DND-41 (cell line): Measurements from ENCODE around the gene SLC16A13.
"Not testable (repeated sequence)": the region's sequence is repeated elsewhere in the genome, so short reads cannot be mapped to it uniquely, and the experiment has no call there.

Source experiments
- EZH2 ChIP-seq: IDR thresholded peaks from 3 replicates; pipeline ENCODE4 v1.6.1; 2012; ENCODE audit warnings: borderline replicate concordance, low read depth, mild to moderate bottlenecking, moderate library complexity, low read length, inconsistent platforms; ENCODE audit not compliant: severe bottlenecking
- TF ChIP-seq, protein P1 (sequence below): IDR thresholded peaks from 2 replicates; pipeline ENCODE4 v1.5.1; 2012; ENCODE audit warnings: borderline replicate concordance, low read length, moderate library complexity, mild to moderate bottlenecking; ENCODE audit not compliant: poor library complexity, severe bottlenecking; ENCODE audit errors: extremely low read depth

DNA sequence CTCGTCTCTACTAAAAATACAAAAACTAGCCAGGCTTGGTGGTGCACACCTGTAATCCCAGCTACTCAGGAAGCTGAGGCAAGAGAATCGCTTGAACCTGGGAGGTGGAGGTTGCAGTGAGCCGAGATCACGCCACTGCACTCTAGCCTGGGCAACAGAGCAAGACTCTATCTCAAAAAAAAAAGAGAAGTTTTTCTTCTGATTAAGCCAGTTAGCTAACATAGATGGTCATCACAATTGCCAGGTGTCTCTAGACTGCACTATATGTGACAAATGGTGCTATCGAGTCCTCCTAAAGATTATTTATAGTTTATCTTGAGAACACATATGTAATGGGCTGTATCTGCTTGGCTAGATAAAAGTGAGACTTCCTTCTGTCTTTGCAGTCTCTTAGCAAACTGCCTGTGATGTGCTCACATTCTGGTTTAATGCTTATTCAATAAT is 42.2 kb upstream of the SLC16A13 start:
- TF ChIP-seq, protein P1, sequence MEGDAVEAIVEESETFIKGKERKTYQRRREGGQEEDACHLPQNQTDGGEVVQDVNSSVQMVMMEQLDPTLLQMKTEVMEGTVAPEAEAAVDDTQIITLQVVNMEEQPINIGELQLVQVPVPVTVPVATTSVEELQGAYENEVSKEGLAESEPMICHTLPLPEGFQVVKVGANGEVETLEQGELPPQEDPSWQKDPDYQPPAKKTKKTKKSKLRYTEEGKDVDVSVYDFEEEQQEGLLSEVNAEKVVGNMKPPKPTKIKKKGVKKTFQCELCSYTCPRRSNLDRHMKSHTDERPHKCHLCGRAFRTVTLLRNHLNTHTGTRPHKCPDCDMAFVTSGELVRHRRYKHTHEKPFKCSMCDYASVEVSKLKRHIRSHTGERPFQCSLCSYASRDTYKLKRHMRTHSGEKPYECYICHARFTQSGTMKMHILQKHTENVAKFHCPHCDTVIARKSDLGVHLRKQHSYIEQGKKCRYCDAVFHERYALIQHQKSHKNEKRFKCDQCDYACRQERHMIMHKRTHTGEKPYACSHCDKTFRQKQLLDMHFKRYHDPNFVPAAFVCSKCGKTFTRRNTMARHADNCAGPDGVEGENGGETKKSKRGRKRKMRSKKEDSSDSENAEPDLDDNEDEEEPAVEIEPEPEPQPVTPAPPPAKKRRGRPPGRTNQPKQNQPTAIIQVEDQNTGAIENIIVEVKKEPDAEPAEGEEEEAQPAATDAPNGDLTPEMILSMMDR, result not testable (repeated sequence)
- TF ChIP-seq EZH2, result not testable (repeated sequence)
